Measurements from ENCODE around the gene FAM241A.
"Not testable (repeated sequence)": the region's sequence is repeated elsewhere in the genome, so short reads cannot be mapped to it uniquely, and the experiment has no call there.

Gene FAM241A

DNA sequence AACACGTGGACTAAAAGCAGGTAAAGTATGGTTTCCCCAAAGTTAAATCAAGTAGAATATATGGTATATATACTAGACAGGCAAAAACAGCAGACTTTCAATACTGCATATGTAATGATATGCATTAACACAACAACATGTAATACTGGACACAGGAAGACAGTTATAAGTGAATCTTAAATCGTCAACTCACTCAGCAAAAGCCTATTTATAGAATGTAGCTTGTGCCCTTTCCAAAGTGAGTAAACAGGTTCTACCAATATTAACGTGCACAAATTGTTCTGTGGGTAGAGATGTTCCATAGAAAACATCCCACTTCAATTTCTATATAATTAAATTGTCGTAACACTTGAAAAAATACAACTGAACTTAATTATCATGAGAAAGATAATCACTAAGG is 30.6 kb downstream of the FAM241A start:
- DNase-seq, result no peak

DNA sequence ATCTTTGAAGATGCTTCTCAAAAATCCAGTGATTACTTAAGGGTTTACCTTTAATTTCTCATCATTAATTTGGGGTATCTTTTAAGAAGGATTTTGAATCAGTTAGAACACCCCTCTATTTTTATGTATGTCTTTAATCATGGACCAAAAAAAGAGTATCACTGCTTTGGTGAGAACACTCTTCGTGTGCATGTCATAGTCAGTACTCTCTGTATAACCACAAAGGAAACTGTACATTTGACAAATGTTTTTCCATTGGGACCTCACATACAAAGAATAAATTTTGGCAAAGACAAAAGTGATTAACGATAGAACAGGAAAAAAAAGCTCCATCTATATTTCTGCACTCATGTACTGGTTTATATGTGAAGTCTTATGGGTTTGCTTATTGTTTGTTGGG is 31.3 kb downstream of the FAM241A start:
- no peak for DNase-seq

DNA sequence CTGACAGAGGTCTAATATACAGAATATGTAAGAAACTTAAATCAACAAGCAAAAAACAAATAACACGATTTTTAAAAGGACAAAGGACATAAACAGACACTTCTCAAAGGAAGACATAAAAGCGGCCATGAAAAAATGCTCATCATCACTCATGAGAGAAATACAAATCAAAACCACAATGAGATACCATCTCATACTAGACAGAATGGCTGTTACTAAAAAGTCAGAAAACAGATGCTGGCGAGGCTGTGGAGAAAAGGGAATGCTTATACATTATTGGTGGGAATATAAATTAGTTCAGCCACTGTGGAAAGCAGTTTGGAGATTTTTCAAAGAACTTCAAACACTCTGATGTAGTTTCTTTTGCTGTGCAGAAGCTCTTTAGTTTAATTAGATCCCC is 33.5 kb downstream of the FAM241A start:
- DNase-seq, result not testable (repeated sequence)

DNA sequence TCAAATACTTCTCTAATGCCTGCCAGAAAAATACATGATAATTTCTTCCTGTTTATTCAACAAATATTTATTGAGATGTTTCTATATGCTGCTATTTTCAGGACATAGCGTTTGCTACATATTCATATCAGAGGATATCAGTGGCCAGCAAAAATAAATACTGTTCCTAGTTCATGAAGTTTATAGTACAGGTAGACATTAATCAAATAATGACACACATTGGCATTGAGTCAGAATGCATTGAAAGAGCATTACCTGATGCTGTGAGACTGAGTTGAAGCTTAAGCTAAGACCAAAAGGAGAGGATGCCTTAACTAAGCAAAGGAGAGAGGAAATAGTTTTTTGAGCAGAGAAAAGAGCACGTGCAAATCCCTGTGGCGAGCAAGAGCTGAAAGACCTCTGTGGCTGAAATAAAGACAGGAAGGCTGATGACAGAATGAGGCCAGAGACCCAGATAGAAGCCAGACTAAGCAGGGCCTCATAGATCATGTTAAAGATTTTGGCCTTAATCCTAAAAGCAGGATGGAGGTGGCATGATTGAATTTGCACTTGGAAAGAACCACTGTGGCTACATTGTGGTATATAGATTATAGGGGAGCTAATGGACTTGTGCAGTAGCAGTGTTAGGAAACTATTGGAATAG is 36.2 kb downstream of the FAM241A start:
- no peak for DNase-seq

DNA sequence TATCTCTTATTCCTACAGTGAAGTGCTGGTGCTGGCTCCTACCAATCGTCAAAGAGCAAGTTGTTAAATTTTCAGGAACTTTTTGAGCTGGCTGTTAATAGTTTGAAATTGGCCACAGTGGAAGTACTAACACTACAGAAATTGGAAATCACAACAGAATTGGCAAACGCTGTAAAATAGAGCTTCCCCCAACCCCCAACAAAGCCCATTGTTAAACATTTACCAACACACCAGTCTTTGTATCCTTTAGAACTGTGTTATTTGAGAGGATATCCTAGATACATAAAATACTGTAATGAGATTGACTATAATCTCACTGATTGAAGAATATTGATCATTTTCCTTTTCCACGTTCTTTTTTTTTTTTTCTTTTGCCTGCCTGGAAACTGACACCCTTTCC is 37.4 kb downstream of the FAM241A start:
- DNase-seq, result no peak

DNA sequence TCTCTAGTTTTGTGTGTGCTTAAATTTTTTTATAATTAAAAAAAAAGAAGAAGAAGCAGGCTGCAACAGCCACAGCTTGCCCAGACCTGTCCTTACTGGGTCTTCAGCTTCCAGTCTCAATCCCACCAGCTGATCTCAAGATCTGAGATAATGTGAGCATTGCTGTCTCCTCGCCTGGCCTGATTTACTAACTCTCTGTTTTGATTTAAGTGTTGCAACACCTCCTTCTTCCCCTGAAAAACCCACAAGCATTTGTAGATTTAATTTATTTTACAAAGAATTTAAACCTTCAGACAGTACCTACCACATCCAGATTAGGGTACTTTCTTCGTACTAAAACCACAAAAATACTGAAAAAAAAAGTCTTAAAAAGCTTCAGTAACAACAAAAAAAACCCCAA is 38.0 kb downstream of the FAM241A start:
- DNase-seq, result no peak

DNA sequence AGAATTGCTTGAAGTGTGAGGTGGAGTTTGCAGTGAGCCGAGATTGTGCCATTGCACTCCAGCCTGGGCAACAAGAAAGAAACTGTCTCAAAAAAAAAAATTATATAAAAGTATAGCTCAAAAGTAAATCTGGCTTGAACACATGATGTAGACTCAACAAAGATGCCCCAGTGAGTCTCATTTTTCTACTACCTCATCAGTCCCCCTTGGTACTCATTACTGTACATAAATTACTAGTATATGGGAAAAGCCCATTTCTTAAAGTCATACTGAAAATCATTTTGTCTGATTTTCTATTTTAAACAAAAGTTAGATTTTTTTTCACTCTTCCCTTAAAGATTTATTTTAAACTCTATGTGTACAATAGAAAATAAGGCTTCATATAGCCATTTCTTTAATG is 39.2 kb downstream of the FAM241A start:
- DNase-seq, result no peak

DNA sequence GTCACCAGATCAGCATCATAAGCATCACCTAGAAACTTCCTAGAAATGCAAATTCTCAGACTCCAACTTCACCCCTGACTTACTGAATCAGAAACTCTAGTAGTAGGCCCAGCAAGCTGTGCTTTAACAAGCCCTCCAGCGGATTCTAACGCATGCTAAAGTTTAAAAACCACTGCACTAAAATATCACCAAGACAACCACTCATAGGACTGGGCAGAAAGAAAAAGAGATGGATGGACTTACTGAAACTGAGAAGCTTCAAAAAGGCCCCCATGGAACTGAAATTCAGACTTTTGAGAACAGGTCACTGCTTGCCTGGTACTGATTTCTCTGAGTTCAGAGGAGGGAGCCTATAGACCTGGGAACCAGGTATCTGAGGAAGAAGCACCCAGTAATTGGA is 40.1 kb downstream of the FAM241A start:
- no peak for DNase-seq

DNA sequence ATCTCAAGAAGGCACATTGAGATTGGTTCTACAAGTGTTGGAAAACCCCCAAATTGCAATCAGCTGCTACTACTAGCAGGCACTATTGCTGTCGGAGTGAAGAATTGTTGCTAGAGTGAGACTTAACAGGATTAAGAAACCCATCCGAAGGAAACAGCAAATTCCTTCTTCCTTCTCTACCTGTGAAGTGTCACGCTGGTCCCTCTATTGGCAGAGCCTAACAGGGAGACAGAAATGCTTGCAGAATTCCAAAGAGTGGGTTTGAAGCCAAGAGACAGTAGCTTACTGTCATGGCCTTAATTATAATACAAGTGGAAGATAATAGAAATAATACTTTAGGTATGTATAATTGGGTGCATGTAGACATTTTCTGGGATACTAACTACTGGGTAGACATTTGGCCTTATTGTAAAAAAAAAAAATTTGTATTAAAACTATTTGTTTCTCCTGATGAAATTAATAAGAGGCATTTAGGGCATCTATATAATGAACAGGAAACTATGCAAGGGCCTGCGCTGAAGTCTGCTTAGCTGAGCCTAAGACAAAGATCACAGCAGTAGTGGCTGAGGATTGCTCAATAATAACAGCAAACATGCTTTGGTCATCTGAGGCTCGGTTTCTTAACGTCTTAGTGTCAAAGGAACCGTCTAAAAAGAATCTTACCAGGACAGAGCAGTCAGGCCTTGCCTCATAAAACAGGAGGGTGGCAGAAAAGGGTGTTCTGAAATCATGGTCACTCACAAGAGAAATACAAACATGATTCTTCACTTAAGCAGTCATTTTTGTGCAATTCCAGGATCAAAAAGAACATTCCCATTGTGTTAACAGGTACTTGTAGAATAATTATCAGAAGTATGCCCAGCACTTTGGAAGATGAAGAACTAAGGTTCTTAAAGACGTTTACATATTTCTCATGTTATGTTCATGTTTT is 40.8 kb downstream of the FAM241A start:
- DNase-seq, result no peak

DNA sequence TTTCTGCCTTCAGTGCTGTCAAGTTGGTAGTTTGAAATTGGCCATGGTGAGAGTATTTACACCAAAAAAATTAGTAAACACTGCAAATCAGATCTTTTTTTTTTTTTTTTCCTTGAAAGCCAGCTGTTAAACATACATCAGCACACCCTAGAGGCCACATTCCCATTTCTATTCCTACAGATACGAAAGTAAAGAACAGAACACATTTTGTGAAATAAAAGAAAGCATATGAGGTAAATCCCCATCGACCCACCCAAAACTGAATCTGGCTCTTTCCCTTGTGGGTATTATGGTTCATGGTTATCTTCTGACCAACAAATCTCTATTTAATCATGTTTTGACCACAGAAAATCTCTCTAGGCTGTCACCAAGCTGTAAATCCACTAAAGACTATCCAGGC is 44.5 kb downstream of the FAM241A start:
- no peak for DNase-seq

DNA sequence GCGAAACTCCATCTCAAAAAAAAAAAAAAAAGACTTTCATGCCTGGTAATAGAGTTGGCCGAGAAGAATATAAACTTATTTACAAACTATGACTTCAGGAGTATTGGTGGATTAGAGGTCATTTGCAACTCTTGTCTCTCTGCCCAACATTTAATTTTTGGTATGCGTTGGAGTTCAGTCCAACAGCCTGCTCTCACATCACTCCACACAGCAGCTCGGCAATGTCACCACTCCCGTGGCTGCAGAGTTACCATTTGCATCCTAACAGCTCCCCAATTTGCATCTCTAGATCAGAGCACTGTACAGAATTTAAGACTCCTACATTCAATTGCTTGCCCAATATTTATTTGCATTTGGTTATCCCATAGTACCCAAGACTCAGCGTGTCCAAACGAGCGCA is 45.4 kb downstream of the FAM241A start:
- no peak for DNase-seq

DNA sequence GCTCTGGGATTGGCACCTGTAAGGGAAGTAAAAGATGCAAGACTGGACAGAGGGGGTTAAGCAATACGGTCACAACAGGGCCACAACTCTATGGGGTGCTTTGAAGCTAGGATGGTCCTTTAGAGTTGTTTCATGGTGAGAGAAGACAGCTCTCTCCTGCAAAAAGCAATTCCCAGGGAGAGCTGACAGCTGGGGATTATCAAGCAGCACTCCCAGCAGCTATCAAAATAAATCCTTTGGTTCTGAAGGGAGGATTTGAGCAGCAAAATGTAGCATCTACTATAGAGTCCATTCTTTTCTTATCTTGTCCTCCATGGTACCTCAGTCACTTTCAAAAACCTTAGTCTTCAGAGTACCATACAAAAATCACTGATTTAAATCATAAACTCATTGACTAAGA is 51.2 kb downstream of the FAM241A start:
- no peak for DNase-seq

DNA sequence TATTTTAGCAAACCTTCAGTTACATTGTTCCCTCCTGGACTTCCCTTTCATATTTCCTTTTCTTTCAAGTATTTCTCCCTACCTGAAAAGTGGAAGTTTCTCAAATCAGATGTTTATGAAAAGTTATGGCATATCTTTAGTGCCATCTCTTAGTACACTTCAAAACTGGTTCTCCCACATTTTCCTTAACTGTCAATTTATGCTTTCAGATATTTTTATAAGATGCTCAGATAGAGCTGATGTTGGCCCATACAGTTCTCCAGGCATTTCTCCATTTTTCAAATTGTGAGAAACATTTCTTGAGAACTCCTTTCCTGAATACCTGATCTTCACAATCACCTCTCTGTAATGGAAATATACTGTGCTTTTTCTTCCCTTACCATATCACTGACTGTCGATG is 53.8 kb downstream of the FAM241A start:
- no peak for DNase-seq

DNA sequence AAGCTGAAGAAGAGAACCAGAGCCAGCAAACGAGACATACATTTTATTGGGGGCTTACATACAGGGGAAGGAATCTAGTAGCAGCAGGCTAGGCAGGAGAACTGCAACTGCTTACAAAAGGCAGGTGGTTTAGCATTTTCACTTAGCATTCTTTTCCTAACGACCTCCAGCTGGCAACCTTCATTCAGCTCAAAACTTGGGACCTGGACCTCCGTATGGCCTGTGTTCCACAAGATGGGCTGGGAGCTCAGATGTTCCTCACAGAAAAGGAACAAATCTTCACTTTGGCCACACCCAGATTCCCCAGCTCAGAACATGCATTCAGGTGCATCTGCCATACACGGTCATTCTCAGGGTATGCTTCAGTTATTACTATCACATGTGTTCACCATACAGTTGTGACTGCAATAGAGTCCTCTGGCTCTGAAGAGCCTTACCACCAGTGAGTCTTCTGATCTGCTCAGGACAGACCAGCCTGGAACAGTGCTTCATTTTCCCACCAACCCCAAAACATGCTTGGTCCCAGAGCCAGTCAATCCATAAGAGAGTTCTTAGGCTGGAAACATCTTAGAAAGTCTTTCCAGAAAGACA is 56.8 kb downstream of the FAM241A start:
- DNase-seq, result no peak

DNA sequence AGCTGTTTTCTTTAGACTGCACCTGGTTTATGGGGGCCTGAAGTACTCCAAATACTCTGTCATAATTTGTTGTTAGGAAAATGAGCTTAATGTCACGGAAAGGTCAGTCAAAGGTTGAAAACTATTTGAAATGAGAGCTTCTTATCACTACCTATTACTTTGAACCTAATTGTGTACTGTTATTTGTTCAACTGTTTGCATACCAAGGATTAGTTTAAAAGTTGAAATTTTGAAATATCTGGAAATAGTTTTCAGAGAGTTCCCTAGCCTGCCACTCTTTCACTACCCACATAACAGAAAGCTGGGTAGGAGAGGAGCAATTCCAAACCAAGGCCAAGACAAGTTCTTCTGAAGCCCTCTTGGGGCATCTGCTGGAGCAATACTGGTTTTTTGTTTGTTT is 58.3 kb downstream of the FAM241A start:
- DNase-seq, result no peak

DNA sequence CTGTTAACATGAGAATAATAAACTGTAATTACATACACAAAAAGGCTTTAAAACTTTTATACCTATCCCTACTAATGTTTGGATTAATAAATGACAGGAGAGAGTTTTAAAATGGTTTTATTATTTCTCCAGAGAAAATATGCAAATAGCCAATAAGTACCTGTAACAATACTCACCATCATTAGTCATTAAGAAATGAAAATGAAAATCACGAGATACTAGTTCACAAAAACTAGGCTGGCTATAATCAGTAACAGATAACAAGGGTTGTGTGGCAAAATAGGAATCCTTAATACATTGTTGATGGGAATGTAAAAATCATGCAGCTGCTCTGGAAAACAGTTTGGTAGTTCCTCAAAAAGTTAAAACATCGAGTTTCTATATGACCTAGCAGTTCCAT is 61.2 kb downstream of the FAM241A start:
- DNase-seq, result no peak

DNA sequence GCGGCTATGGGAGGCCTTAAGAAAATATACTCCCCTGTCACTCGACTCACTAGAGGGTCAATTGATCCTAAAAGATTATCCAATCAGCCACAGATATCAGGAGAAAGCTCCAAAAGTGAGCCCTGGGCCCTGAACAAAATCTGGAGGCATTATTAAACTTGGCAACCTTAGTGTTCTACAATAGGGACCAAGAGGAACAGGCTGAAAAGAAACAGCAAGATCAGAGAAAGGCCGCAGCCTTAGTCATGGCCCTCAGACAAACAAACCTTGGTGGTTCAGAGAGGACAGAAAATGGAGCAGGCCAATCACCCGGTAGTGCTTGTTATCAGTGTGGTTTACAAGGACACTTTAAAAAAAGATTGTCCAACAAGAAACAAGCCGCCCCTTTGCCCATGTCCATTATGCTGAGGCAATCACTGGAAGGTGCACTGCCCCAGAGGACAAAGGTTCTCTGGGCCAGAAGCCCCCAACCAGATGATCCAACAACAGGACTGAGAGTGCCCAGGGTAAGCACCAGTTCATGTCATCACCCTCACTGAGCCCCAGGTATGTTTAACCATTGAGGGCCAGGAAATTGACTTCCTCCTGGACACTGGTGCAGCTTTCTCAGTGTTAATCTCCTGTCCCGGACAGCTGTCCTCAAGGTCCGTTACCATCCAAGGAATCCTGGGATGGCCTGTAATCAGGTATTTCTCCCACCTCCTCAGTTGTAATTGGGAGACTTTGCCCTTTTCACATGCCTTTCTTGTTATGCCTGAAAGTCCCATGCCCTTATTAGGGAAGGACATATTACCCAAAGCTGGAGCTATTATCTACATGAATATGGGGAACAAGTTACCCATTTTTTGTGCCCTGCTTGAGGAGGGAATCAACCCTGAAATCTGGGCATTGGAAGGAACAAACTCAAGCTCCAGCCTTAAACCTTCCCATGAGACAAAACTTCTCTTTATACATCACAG is 63.2 kb downstream of the FAM241A start:
- not testable (repeated sequence) for DNase-seq

DNA sequence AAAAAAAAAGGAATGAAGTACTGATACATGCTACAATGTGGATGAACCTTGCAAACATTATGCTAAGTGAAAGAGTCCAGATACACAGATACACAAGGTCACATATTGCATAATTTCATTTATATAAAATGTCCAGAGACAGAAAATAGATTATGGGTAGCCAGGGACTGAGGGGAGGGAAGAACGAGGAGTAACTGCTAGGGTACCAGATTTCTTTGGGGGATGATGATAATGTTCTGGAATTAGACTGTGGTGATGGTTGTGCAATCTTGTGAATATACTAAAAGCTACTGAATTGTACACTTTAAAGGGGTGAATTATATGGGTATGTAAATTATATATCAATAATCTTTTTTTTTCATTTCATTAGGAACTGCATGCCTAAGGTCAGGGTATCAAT is 65.5 kb downstream of the FAM241A start:
- no peak for DNase-seq

DNA sequence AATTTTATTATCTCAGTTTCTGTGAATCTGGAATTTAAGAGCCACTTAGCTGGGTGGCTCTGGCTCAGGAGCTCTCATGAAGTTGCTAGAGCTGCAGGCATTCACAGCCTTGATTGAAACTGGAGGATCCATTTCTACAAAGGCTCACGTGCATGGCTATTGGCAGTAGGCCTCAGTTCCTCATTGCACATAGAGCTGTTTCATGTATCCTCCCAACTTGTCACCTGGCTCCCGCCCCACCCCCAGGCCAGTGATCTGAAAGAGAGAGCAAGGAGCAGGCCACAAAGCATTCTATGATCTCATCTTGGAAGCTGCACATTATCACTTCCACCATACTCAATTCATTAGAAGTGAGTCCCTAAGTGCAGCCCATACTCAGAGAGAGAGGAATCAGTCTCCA is 67.8 kb downstream of the FAM241A start:
- no peak for DNase-seq

DNA sequence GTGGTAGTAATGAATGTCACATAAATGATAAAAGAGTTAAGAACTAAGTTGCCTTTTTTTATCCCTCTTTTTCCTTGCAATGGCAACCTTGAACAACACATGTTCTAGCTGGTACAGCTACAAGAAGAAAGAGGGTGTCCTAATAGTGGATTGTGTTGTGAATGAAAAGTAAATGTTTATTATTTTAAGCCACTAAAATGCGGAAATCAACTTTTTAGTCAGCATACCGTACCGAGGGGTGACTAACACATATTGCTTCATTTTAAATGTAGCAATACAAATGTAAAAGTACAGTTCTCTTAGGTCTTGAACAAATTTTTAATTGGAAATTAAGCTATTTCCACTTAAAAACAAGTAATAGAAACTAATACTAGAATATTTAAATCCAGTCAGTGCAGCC is 68.6 kb downstream of the FAM241A start:
- DNase-seq, result no peak

DNA sequence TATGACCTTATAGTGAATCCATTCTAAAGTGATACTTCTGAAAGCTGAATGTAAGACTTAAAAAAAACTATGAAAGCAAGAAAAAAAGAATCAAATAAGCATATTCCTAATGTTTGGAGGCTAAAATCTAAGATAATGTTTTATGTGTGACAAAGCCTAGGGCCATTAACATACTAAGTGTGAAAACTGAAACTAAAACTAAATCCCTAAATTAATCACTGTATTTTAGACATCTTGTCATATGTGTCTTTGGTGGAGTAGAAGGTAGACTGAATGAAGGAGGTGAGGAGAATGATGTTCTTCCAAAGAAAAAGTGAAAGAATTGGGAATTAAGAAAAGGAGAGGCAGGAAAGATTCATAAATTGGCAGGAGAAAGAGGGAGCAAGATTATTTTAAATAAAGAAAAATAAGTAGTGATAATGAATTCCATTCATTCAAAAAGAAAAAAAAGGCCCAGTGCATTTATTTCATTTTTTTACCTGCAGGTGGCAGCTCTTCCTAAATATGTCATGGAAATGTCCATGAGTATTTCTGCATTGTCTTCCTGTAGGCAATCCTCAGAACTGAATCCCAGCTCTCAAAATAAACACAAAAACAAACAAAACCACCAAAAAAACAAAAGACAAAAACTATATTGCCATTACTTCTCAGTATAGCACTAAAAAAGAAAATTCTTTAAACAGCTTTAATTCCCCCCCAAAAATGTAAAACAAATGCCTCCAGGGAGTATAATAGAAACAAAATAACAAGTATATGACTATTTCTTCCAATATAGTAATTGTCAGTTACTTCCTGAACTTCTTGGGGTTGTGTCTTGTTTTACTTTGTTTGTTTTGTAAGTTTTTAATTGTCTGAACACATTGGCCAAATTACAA is 69.4 kb downstream of the FAM241A start:
- DNase-seq, result peak; percentile 3

DNA sequence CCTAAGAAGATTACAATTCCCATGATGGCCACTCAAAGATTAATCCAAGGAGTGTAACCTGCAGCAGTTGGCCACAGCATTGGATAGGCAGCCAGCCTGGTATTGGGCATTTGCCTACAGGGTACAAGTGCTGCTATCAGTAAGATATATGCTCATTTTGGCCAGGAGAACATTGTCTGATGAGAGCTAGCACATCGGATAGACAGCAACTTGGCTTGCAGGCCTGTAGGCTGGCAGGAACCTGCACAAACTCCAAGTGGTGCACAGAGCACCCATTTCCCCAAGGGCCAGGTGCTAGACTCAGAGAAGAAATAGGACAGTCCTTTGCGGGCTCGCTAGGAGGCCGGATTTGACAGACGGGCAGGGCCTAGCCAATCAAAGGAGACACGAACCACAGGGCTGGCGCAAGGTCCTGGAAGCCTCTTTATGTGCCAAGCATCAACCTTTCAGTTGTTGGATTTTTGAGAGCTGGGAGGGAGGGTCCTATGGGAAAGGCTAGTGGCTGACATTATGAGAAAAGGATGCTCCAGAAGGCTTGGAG is 74.6 kb downstream of the FAM241A start:
- no peak for DNase-seq
